HG03521 (cell line): ENCODE data around the gene PCDHA8.
"Not testable (repeated sequence)": the region's sequence is repeated elsewhere in the genome, so short reads cannot be mapped to it uniquely, and the experiment has no call there.

Source experiments
- ATAC-seq: cut with Tn5 transposase; IDR thresholded peaks from one replicate; pipeline ENCODE4 v1.9.1; 2021; ENCODE audit warnings: mild to moderate bottlenecking, moderate library complexity; ENCODE audit not compliant: unreplicated experiment

PCDHA8 gene

GRCh38 chr5:140828362-140828737 is 12.6 kb upstream of the PCDHA8 start:
- ATAC-seq = no peak

DNA sequence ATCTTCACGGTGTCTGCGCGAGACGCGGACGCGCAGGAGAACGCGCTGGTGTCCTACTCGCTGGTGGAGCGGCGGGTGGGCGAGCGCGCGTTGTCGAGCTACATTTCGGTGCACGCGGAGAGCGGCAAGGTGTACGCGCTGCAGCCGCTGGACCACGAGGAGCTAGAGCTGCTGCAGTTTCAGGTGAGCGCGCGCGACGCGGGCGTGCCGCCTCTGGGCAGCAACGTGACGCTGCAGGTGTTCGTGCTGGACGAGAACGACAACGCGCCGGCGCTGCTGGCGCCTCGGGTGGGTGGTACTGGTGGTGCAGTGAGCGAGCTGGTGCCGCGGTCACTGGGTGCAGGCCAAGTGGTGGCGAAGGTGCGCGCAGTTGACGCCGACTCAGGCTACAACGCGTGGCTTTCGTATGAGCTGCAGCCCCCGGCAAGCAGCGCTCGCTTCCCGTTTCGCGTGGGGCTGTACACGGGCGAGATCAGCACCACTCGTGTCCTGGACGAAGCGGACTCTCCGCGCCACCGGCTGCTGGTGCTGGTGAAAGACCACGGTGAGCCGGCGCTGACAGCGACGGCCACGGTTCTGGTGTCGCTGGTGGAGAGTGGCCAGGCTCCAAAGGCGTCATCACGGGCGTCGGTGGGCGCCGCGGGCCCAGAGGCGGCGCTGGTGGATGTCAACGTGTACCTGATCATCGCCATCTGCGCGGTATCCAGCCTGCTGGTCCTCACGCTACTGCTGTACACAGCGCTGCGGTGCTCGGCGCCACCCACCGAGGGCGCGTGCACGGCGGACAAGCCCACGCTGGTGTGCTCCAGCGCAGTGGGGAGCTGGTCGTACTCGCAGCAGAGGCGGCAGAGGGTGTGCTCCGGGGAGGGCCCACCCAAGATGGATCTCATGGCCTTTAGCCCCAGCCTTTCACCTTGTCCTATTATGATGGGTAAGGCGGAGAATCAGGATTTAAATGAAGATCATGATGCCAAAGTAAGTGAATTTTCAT is 11.2 kb upstream of the PCDHA8 start:
- ATAC-seq = not testable (repeated sequence)

- ATAC-seq = no peak
Measured at GRCh38 chr5:140833993-140834392, 7.0 kb upstream of the PCDHA8 start, which contains the start of gene PCDHA7. Gene PCDHA7, plus strand, starts transcription at chr5:140834269. Its CDS starts 115 bp downstream, at chr5:140834384.

GRCh38 chr5:140834439-140835008 is 6.5 kb upstream of the PCDHA8 start:
- not testable (repeated sequence) for ATAC-seq

DNA sequence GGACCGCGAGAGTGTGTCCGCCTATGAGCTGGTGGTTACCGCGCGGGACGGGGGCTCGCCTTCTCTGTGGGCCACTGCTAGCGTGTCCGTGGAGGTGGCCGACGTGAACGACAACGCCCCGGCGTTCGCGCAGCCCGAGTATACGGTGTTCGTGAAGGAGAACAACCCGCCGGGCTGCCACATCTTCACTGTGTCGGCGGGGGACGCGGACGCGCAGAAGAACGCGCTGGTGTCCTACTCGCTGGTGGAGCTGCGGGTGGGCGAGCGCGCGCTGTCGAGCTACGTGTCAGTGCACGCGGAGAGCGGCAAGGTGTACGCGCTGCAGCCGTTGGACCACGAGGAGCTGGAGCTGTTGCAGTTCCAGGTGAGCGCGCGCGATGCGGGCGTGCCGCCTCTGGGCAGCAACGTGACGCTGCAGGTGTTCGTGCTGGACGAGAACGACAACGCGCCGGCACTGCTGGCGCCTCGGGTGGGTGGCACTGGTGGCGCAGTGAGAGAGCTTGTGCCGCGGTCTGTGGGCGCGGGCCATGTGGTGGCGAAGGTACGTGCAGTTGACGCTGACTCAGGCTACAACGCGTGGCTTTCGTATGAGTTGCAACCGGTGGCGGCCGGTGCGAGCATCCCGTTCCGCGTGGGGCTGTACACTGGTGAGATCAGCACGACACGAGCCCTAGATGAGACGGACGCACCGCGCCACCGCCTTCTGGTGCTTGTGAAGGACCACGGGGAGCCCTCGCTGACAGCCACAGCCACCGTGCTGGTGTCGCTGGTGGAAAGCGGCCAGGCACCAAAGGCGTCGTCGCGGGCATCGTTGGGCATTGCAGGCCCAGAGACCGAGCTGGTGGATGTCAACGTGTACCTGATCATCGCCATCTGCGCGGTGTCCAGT is 5.1 kb upstream of the PCDHA8 start:
- no peak for ATAC-seq

DNA sequence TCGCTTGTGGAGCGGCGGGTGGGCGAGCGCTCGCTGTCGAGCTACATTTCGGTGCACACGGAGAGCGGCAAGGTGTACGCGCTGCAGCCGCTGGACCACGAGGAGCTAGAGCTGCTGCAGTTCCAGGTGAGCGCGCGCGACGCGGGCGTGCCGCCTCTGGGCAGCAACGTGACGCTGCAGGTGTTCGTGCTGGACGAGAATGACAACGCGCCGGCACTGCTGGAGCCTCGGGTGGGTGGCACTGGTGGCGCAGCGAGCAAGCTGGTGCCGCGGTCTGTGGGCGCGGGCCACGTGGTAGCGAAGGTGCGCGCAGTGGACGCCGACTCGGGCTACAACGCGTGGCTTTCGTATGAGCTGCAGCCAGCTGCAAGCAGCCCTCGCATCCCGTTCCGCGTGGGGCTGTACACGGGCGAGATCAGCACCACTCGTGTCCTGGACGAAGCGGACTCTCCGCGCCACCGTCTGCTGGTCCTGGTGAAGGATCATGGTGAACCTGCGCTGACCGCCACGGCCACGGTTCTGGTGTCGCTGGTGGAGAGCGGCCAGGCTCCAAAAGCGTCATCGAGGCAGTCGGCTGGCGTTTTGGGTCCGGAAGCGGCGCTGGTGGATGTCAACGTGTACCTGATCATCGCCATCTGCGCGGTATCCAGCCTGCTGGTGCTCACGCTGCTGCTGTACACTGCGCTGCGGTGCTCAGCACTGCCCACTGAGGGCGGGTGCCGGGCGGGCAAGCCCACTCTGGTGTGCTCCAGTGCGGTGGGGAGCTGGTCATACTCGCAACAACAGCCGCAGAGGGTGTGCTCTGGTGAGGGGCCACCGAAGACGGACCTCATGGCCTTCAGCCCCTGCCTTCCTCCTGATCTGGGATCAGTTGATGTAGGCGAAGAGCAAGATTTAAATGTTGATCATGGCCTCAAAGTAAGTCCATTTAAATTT is 2.1 kb downstream of the PCDHA8 start:
- no peak for ATAC-seq

GRCh38 chr5:140848139-140849102 is 7.4 kb downstream of the PCDHA8 start, which contains the start of gene PCDHA9:
Gene PCDHA9, plus strand, starts transcription at chr5:140848382. Its CDS starts 114 bp downstream, at chr5:140848496.
- ATAC-seq = not testable (repeated sequence)

DNA sequence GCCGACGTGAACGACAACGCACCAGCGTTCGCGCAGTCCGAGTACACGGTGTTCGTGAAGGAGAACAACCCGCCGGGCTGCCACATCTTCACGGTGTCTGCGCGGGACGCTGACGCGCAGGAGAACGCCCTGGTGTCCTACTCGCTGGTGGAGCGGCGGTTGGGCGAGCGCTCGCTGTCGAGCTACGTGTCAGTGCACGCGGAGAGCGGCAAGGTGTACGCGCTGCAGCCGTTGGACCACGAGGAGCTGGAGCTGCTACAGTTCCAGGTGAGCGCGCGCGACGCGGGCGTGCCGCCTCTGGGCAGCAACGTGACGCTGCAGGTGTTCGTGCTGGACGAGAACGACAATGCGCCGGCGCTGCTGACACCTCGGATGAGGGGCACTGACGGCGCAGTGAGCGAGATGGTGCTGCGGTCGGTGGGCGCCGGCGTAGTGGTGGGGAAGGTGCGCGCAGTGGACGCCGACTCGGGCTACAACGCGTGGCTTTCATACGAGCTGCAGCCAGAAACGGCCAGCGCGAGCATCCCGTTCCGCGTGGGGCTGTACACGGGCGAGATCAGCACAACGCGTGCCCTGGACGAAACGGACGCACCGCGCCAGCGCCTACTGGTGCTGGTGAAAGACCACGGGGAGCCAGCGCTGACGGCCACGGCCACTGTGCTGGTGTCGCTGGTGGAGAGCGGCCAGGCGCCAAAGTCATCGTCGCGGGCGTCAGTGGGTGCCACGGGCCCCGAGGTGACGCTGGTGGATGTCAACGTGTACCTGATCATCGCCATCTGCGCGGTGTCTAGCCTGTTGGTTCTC is 9.0 kb downstream of the PCDHA8 start:
- not testable (repeated sequence) for ATAC-seq

GRCh38 chr5:140855772-140856674 is 15.0 kb downstream of the PCDHA8 start, which contains the start of gene PCDHA10:
Gene PCDHA10, plus strand, starts transcription at chr5:140855897. Its CDS starts 152 bp downstream, at chr5:140856049.
- no peak for ATAC-seq

- ATAC-seq = no peak
Measured at GRCh38 chr5:140857177-140857986, 16.4 kb downstream of the PCDHA8 start.

- no peak for ATAC-seq
Measured at GRCh38 chr5:140857987-140858240, 16.9 kb downstream of the PCDHA8 start.

- no peak for ATAC-seq
Measured at GRCh38 chr5:140862441-140863295, 21.7 kb downstream of the PCDHA8 start.

DNA sequence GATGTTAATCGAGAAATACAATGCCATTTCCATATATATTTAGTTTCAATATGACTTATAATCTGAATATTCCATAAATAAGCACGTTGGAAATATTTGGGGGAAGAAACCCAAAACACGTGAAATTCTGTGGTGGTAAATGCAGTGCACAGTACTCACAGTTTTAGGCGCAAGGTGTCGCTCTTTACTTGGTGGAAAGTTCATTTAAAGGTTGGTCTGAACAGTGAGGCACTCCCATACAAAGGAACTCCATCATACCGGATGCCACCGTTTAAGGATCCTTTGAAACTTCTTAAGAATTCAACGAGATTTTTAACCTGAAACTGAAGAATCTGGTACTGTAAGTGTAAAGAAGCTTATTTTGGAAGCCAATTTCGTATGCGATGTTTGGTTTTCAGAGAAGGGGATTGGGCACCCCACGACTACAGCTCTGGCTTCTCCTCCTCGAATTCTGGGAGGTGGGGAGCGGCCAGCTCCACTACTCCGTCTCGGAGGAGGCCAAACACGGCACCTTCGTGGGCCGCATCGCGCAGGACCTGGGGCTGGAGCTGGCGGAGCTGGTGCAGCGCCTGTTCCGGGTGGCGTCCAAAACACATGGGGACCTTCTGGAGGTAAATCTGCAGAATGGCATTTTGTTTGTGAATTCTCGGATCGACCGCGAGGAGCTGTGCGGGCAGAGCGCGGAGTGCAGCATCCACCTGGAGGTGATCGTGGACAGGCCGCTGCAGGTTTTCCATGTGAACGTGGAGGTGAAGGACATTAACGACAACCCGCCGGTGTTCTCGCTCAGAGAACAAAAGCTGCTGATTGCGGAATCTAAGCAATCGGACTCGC is 28.0 kb downstream of the PCDHA8 start, which contains the start of gene PCDHA11:
TSS of gene PCDHA11 (plus strand) at position 237 of the 834 bp plus-strand sequence. CDS start at position 384, 147 bp downstream.
- ATAC-seq = no peak

DNA sequence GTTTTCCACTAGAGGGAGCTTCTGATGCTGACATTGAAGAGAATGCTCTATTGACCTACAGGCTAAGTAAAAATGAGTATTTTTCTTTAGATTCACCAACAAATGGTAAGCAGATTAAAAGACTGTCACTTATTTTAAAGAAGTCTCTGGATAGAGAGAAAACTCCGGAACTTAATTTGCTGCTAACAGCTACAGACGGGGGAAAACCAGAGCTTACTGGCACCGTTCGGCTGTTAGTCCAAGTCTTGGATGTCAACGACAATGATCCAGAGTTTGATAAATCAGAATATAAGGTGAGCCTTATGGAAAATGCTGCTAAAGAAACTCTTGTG is 28.5 kb downstream of the PCDHA8 start:
- ATAC-seq = no peak
